Measurements from ENCODE around the gene SLC6A9.

The SLC6A9 gene

DNA sequence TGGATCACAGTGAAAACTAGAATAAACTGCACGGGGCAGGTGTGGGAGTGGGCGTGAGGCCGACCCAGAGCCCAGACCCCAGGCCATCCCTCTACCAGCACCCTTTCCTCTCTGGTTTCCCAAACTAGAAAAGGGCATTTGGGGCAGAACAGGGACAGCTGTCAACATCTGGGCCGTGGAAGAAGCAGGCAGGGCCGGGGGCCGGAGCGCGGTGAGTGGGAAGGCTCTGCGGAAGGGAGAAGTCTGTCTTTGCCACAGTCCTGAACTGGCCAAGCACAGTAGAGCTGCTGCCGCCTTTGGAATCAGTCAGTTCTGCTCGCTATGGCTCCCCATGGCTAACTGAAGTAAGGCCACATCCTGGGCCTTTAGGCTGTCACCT is 33.3 kb downstream of the SLC6A9 start:
- no peak for DNase-seq

DNA sequence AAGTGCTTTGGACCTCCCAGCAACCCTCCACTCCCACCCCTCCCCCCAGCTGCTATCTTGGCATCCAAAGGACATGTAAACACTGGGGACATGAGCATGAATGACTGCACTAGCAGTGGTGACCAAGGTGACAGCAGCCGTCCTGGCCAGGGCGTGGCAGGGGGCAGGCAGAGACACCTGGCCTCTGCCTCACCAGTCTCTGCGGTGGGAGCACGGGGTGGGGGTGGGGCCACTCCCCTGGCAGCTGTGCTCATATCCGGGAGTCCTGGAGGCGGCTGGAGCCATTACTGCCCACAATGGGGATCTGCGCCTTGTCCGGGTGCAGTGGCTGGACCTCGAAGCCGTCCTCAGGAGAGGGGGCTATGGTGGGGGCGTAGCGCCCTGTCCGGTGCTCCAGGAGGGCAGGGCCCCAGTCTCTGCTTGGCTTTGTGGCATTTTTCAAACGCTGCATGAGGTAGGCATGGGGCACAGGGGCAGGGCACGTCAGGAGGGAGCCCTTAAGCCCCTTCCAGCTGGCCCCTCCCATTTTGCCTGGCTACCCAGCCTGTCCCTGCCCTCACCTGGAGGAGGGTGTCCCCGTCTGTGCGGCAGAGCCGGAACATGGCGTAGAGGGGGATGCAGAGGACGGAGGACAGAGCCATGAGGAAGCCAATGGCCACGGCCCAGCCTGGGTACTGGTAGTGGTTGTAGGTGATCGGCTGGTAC is 33.8 kb downstream of the SLC6A9 start:
- DNase-seq, result no peak

GRCh38 chr1:43996733-43997115 is 34.5 kb downstream of the SLC6A9 start:
- no peak for DNase-seq

- no peak for DNase-seq
Measured at GRCh38 chr1:43995984-43996732, 35.1 kb downstream of the SLC6A9 start.

GRCh38 chr1:43994794-43995790 is 36.2 kb downstream of the SLC6A9 start:
- DNase-seq, result peak in 1 of 2 experiments; percentile 30

DNA sequence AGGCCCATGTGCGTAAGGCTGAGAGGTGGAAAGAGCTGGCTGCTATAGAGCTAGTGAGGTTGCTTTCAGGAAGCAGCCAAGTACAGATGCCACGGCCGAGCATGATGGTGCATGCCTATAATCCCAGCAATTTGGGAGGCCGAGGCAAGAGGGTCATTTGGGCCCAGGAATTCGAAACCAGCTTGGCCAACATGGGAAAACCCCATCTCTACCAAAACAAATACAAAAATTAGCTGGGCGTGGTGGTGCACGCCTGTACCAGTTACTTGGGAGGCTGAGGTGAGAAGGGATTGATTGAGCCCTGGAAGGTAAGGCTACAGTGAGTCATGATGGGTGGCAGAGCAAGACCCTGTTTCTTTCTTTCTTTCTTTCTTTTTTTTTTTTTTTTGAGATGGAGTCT is 37.2 kb downstream of the SLC6A9 start:
- DNase-seq, result no peak

GRCh38 chr1:43993206-43993914 is 37.9 kb downstream of the SLC6A9 start:
- no peak for DNase-seq

GRCh38 chr1:43992232-43992995 is 38.8 kb downstream of the SLC6A9 start:
- DNase-seq, result no peak

DNA sequence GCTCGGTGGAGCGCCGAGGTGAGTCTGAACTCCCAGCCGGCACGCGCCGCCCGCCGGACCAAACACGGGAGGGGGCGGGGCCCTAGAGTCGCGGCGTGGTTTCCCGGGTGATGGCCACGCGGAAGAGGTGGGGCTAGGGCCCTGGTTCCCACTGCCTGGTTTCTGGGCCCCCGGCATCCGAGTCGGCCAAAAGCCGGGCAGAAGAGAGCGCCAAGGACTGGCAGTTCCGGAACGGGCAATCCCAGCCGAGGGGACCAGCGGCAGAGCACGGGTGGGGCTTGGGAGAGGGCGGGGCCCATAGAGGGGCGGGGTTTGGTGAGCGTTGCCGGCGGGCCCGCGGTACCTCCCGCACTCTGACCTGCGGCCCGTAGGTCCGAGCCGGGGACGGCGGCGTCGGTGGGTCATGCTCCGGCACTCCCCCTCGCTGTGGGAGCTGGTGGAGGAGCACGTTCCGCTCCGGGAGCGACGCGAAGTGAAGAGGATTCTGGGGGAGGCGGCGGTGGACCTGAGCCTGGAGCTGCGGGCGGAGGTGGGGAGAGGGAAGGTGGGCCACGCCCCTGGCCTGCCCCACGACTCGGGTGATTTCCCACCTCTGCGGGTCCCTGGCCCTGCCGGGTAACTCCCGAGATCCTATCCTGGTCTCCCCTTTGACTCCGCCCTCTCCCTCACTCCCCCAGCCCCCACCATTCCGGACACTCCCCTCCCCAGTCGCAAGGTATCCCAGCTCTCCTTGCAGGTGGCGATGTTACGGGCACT is 39.6 kb downstream of the SLC6A9 start, which contains the start of gene CCDC24:
Gene CCDC24, plus strand, starts transcription at position 124 of the 756 bp plus-strand sequence. Its CDS starts 280 bp downstream, at position 404.
- DNase-seq, result peak; percentile 34 to 81

DNA sequence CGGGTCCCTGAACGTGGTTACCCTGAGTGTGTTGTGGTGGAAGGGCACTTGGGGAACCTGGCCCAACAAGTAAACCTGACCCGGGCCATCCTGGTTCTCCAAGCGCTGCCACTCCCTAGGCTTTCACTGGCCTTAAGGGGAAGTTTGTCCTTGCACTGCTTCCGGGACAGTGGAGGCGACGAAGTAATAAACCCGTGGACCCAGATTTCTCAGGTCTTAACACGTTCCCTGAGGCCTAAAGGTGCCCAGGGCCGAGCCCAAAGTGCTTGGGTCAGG is 40.1 kb downstream of the SLC6A9 start:
- peak in 1 of 2 experiments; percentile 67 for DNase-seq

GRCh38 chr1:43990271-43991199 is 40.7 kb downstream of the SLC6A9 start:
- no peak for DNase-seq

DNA sequence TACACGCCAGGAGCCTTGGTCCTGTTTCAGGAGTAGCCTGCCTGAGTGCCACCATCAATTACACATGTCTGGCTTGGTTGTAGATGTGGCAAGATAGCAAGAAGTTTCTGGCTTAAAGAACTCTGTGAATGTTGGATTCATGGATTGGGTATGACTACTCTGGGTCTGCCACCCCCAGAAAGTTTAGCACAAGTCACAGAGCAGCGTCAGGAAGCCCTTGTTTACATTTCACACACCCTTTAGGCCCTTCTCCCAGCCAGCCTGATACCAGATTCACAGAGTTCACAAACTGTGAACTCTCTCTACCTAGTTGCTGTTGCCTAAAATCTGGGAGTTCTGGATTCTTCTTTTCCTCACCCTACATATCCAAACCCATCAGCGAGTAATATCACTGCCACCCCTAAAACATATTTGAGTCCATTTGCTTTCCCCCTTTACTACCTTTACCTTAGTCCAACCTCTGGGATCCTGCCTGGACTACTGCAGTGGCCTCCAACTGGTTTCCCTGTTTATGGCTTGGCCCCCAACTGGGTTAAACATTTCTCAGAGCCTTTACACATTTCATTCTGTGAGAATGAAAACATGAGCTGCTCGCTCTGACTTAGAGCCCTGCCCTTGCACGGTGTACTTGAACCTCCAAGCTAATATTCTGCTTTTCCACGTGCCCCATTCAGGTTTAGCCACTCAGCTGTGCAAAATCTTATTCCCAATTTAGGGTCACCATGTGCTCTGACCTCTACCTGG is 43.9 kb downstream of the SLC6A9 start:
- DNase-seq, result no peak

DNA sequence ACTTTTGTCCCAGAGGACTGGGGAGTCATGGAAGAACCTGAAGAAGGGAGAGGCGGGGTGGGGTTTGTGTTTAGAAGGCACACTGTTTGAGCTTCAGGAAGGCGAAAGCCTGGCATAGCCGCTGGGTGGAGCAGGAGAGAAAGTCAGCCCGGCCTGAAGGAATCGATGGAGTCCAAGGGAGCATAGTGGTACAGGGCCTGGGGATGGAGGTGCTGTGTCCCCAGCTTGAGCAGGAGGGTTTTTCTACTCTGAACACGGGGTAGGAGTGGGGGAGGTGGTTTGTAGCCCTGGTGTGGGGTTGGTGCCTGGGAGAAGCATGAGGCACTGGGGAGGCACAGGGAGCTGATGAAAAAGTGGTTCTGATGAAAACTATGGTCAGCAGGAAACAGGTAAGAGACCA is 44.5 kb downstream of the SLC6A9 start:
- DNase-seq, result no peak

DNA sequence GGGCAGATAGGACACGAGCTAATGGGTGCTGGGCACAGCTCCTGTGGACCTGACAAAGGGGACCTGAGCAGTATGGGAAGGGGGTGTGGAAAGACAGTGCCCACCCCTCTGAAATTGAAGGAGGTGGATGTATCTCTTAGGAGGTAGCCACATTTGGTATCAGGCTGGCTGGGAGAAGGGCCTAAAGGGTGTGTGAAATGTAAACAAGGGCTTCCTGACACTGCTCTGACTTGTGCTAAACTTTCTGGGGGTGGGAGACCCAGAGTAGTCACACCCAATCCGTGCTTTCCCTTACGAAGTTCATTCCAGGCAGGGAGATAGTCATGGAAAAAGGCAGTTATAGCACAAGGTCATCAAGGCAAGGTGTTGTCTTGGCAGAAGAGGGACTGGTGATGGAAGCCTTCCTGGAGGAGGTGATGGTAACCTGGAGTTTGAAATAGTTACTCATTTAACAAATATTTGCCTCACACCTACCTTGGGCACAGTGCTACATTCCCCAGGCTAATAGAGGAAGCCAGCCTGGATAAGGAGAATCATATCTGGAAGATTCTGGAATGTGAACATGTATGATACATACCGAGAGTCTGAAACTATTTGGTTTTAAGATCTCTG is 45.2 kb downstream of the SLC6A9 start:
- DNase-seq, result no peak

GRCh38 chr1:43984855-43985254 is 46.4 kb downstream of the SLC6A9 start:
- no peak for DNase-seq

GRCh38 chr1:43983253-43983899 is 47.9 kb downstream of the SLC6A9 start:
- no peak for DNase-seq

- no peak for DNase-seq
Measured at GRCh38 chr1:43982808-43983207, 48.5 kb downstream of the SLC6A9 start.

- DNase-seq, result no peak
Measured at GRCh38 chr1:43982241-43982640, 49.0 kb downstream of the SLC6A9 start.
